Inferior parietal cortex (tissue), 1 donor: ENCODE results near the gene TNFAIP8L3.

Experiments
- DNase-seq: peaks from one replicate; pipeline ENCODE4 v3.0.0-alpha.2; 2016; ENCODE audit errors: extremely low spot score

TNFAIP8L3 gene

DNA sequence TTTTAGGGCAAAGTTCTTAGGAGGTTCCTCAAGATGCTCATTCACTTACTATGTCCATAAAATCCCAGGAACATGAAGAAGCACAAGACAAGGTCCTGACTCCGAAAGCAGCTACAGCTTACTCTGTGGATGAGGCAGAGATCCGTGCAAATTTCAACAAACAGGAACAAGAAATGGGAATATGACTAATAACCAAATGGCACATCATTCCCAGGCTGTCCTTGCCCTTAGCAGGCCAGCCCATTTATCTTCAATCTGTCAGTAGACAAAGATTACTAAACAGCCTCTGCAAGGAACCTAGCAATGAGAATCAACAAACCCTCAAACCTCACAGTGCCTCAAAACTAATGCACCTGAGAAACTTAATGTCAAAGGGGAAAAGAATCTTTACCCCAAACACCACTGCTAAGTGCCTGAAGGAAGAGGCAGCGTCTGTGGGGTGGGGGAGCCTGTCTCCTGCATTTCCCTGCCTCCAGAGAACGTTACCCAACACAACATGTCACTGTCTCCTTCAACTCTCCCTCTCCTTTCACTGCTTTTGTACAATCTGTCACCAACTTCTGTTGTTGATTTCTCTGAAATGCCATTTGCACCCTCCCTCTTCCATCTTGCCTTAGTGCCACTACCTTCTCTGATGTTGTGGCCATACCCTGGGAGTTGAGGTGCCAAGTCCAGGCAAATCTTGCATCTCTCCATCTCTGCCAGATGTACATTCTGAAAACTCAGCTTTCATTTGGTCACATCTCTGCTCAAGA lies 4.8 kb downstream of the TNFAIP8L3 start:
- no peak for DNase-seq

GRCh38 chr15:51089041-51089440 lies 5.7 kb downstream of the TNFAIP8L3 start:
- DNase-seq: no peak

DNA sequence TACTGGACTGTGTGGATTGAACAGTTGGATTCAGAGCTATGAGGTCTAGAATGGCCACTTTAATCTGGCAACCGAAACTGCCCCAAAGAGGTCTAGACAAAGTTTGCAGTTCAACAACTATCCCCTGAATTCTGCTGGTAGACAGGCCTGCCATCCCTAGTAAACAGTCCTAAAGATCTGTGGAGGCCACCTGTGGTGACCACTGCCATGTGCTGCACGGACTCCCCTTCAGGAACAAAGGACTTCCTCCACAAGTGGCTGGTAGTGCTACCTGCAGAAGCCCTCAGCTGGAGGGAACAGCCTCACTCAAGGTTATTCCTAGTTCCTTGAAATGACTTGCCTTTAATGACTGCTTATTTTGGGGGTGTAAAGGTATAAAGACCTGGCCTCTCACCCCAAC lies 6.1 kb downstream of the TNFAIP8L3 start:
- no peak for DNase-seq

GRCh38 chr15:51087513-51087912 lies 7.2 kb downstream of the TNFAIP8L3 start:
- no peak for DNase-seq

DNA sequence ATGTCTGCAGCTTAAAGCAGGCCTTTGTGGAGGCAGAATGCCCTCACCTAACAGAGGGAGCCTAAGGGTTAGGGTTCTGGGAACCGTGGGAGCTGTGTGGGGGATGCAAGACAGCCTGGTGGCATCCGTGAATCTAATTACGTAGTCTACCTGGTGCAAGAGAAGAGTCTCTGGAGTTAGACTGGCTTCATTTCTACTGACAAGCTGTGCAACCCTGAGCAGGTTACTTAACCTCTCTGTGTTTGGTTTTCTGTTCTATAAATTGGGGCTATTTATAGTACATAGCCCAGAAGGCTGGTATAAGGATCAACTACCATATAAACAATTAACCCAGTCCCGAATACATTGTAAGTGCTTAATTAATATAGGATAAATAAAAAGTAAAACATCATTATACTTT lies 8.3 kb downstream of the TNFAIP8L3 start:
- DNase-seq: no peak

- no peak for DNase-seq
Measured at GRCh38 chr15:51085764-51086163, 8.9 kb downstream of the TNFAIP8L3 start.

DNA sequence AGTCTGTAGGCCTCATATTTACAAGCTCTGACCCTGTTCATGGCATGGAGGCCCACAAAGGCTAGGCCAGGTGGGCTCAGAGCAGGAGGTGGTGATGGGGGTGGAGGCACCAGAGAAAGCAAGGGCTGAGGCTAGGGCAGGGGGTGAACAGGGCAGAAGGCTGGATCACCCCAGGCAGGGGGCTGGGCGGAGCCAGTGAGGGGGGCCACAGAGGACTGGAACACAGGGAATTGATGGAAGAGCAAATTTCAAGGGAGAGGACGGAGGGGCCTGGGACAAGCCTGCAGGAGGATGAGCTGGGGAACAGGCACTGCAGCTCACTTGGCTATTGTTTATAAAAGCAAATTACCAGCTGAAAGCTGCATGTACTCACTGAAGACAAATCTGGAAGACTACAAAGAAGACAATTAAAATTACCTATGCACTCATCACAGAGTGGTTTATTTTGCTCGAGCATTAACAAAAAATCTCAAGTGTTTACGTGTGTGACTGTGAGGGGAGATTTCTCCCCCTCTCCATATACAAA lies 11.0 kb downstream of the TNFAIP8L3 start:
- DNase-seq: no peak

DNA sequence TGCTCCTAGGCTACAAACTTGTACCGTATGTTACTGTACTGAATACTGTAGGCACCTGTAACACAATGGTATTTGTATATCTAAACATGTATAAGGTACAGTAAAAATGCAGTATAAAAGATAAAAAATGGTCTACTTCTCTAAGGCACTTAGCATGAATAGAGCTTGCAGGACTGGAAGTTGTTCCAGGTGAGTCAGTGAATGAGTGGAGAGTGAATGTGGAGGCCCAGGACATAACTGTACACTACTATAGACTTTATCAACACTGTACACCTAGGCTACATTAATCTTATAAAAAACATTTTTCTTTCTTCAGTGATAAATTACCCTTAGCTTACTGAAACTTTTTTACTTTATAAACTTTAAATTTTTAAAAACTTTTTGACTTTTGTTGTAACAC lies 12.5 kb downstream of the TNFAIP8L3 start:
- no peak for DNase-seq

- no peak for DNase-seq
Measured at GRCh38 chr15:51080286-51080685, 14.4 kb downstream of the TNFAIP8L3 start.

DNA sequence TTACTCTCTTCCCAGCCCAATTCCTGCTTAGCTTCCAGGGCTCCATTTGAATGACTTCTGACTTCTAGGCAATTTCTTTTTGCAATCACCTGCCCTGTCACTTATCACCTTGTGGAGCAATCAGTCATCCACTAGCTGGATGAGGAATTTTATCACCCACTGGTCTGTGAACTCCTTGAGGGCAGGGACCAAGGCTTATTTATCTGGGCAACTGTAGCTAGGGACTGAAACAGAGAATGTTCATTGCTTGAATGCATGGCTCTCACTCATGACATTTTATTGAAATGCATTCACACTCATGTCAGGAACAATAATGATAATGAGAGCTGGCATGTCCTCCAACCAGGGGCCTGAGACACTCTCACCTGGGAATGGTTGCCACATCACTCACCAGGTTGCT lies 15.5 kb downstream of the TNFAIP8L3 start:
- DNase-seq: no peak

DNA sequence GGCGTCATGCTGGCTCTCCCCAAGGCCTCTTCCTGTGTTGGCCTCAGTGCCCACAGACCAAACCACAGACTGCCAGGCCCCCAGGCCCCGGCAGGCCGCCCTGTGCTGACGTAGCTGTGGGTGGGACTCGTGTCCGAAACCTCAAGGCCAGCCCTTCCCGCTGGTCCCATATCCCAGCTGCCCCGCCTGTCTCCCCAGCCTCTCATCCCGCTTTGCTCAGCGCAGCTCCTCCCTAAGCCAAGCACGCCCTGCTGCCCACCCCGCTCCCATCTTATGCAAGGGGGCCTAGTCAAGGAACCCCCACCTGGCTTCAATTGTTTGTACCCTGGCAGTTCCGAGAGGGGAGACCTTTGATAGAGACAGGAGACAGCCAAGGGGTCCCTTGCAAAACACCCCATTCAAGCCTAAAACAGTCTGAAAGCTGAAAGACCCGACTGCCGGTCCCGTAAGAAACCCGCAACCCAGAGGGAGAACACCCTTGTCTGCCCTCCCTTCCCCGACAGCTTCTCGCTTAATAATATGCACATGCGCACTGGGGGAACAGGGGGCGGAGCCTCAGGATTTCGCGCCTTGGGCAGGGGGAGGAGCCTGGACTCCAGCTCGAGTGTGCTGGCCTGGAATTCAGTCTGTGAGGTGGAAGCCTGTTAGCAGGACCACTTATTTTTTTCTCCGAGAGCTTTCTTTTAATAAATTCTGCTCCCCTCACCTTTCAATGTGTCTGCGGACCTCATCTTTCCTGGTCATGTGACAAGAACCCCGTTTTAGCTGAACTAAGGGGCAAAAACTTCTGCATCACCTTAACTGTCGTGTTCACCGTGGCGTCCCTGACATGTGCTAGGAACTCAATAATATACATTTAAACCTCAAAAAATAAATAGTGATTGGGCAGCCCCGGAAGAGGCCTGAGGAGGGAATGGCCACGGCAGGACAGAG lies 17.2 kb downstream of the TNFAIP8L3 start:
- DNase-seq: no peak

DNA sequence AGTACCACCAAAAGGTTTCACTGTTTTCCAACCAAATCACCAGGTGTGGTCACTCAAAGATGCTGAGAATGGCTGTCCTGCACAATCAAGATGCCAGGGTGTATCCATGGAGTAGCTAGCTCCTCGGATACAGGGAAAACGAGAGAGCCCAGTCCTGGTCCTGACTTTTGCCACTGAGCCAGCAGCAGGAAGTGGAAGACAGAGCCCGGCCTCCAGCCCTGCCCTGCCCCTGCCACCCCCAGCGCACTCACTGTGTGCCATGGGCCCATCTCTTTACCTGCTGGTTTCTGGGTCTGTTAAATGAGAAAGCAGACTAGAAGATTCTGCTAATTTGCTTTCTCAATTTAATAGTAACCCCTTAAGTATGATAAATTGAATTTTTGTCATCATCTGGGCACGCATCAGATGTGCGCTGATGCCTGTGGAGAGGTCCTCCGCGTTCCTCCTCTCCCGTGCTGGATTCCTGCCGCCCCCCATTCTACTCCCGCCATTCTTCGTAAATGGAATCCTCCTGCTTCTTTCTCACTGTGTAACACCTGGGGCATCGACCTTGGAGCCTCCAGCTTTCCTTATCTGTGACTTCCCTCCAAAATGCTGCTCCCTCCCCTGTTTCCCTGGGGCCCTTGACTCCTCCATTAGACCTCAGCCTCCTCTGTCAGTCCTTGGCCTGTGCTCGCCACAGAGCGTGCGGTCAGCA lies 18.0 kb downstream of the TNFAIP8L3 start:
- DNase-seq: no peak

GRCh38 chr15:51075826-51076523 lies 18.7 kb downstream of the TNFAIP8L3 start:
- DNase-seq: no peak

DNA sequence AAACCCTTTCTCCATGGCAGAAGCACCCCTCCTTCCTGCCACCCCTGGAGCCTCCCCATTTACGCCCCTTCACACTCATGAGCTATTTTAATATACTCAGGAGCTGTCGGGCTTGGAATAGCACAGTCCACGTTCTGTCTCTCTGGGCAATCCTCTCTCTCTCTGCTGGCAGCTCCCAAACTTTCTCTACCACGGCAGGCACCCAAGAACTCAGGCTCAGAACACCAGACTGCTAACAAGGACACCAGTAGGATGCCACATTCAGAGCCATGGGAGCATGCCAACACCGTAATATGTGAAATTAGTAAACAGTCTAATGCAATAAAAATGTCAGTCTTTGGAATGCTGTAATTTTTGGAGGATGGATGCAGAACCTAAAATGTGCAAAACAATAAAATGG lies 19.3 kb downstream of the TNFAIP8L3 start:
- DNase-seq: no peak

- DNase-seq: no peak
Measured at GRCh38 chr15:51074926-51075325, 19.8 kb downstream of the TNFAIP8L3 start.

DNA sequence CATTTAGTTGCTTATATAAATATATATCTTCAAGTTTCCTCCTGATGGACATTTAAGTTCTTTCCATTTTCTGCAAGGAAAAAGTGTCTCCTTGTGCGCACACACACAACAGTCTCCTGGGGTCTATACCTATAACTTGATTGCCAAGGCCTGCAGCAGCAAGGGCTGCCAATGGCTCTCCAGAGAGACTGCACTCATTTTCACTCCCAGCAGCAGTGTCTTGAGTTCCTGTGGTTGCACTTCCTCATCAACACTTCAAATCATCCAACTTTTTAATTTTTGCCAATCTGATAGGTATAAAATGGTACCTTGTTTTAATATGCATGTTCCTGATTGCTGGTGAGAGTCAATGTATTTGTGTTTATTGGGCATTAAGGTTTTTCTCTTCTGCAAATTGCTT lies 23.1 kb downstream of the TNFAIP8L3 start:
- DNase-seq: no peak

DNA sequence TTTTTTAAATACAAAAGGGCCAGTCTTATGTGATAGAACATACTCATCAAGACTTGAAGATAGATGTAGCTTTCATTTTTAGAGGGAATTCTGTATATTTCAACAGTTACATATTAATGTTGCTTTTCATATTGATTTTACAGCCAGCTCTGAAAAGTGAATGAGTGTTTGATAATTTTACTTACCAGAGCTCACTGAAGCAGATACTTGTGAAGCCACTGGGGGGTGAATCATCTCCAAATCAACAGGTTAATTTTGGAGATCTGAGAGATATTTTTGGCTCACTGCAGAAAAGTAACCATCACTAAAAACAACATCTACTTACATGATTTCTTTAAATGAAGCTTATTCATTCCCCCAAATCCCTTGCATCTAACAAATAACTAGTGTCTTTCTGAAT lies 24.7 kb downstream of the TNFAIP8L3 start:
- DNase-seq: no peak

GRCh38 chr15:51067510-51067909 lies 27.2 kb downstream of the TNFAIP8L3 start:
- no peak for DNase-seq

DNA sequence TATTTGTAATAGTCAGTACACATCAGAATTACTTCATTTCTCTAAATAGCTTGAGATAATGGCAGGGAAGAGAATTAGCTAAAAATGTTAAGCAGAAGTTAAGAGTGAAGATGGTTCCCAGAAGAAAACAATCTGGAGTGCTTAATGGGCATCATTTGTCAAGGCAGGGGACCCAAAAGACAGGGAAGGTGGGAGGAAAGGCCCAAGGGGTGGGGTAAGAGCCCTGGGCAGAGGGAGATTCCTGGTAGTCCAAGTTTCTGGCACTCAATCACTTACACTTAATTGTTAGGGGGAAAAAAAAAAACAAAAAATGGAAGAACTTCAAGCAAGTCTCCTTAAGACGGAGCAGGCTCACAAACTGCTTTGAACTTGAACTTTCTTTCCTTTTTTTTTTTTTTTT lies 28.9 kb downstream of the TNFAIP8L3 start:
- DNase-seq: no peak

- no peak for DNase-seq
Measured at GRCh38 chr15:51065261-51065660, 29.4 kb downstream of the TNFAIP8L3 start.

DNA sequence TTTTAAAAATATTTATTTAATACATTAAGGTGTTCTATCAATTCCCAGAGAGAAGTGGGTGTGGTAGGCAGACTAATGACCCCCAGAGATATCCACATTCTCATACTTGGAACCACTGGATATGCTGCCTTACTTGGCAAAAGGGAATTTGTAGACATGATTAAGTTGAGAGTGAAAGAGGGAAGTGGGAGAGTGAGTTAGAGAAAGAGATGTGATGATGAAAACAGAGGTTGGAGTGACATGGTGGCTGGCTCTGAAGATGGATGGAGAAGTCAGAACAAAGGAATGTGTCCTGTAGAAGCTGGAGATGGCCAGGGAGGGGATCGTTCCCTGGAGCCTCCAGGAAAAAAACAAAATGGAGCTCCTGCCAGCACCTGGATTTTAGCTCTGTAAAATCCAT lies 32.0 kb downstream of the TNFAIP8L3 start:
- DNase-seq: no peak
